GM19438 (cell line): ENCODE measurements around the gene KCNJ13.
"Not testable (repeated sequence)": the region's sequence is repeated elsewhere in the genome, so short reads cannot be mapped to it uniquely, and the experiment has no call there.

Experiments used
- ATAC-seq: cut with Tn5 transposase; IDR thresholded peaks from one replicate; pipeline ENCODE4 v1.9.1; 2021; ENCODE audit warnings: low read depth; ENCODE audit not compliant: unreplicated experiment

KCNJ13 gene

DNA sequence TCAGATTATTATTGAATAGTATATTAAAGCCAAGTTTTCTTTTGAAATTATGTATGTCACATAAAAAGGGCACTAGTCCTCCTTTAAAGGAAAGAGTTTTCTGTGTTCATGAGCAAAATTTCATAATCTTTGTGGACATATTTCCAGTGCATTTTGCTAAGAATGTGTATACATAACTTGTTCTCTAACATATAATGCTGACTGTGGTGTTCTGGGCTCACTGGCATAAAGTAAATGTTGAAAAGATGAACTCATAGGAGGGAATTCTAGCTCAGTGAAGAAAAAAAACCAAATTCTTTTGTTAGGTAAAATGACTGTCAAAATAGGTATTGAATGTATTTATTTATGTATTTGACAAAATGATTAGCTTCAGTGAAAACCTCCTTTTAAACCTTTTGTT lies 6.2 kb downstream of the KCNJ13 start:
- no peak for ATAC-seq

GRCh38 chr2:232767866-232768265 lies 8.5 kb downstream of the KCNJ13 start:
- no peak for ATAC-seq

GRCh38 chr2:232761301-232761907 lies 15.0 kb downstream of the KCNJ13 start:
- no peak for ATAC-seq

DNA sequence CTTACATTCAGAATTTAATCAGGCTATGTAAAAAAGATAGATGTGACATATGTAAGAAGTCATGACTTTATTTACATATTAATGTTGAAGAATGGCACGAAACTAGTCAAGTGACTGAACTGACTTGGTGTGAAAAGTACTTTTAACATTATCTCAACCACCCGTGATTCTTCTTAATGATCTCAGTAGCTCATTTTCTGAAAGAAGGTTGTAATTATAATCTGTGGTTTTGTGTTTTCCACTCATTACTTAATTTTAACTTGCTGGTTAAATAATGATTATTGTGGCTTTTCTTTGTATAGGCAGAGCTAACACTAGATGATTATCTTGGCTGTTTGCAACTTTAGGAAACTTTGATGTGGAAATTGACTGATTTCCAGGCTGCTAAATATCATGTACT lies 18.5 kb downstream of the KCNJ13 start:
- ATAC-seq, result no peak

DNA sequence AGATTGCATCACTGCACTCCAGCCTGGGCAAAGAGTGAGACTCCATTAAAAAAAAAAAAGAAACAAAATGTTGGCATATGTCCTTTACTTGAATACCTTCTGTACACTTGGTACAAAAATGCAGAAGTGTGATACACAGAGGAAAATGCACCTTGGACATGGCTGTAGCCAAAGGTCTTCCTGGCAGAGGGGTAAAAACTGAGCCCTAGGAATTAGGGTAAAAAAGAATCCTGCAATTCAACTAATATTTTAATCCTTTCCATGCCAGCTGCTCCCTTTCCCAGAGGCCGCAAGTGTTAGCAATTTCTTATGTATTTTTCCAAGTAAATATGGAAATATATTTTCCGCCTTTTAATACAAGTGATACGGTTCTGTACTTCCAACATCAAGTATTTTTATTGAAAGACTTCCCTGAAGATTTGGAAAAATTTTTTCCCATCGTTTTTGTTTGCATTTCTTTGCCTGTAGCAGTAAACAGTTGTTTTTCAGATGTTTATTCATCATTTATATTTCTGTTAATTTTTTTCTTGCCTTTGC lies 26.2 kb downstream of the KCNJ13 start:
- no peak for ATAC-seq

DNA sequence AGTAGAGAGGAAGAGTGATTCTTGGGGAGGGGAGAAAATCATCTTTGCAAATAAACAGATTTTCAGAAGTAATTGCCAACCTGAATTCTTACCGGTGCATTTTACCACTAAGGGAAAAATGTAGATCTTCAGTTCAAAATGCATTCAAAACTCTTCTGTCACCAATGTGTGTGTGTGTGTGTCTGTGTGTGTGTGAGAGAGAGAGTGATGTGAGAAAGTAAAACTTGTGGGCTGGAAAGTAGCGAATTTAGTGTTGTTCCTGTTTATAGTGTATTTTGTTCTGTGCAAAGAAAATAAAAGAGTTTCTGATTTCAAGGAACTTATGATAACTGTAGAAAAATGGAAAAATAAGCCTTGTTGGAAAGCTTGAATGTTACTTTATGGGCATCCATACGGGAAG lies 27.0 kb downstream of the KCNJ13 start:
- ATAC-seq, result no peak

GRCh38 chr2:232748038-232748437 lies 28.3 kb downstream of the KCNJ13 start:
- ATAC-seq, result no peak

- no peak for ATAC-seq
Measured at GRCh38 chr2:232744963-232745362, 31.4 kb downstream of the KCNJ13 start.

- no peak for ATAC-seq
Measured at GRCh38 chr2:232741972-232742371, 34.4 kb downstream of the KCNJ13 start.

- no peak for ATAC-seq
Measured at GRCh38 chr2:232741294-232741693, 35.1 kb downstream of the KCNJ13 start.

- no peak for ATAC-seq
Measured at GRCh38 chr2:232731470-232731869, 44.9 kb downstream of the KCNJ13 start.

GRCh38 chr2:232728785-232729184 lies 47.6 kb downstream of the KCNJ13 start:
- no peak for ATAC-seq

GRCh38 chr2:232723027-232723426 lies 53.3 kb downstream of the KCNJ13 start:
- no peak for ATAC-seq

DNA sequence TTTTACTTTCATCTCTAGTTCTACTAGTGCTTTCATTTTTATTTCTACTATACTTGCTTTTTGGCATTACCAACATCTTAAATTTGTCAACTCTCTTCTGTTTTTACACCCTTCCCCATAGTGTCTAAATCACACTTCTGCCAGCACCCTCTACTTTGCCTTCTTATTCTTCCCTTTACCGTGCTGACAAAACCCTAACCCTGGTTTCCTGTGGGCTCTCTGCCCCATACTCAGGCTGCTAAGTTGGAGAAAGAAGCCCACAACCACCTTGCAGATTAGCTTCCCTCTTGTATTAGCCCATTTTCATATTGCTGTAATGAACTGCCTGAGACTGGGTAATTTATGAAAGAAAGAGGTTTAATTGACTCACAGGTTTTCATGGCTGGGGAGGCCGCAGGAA lies 54.5 kb downstream of the KCNJ13 start:
- no peak for ATAC-seq

DNA sequence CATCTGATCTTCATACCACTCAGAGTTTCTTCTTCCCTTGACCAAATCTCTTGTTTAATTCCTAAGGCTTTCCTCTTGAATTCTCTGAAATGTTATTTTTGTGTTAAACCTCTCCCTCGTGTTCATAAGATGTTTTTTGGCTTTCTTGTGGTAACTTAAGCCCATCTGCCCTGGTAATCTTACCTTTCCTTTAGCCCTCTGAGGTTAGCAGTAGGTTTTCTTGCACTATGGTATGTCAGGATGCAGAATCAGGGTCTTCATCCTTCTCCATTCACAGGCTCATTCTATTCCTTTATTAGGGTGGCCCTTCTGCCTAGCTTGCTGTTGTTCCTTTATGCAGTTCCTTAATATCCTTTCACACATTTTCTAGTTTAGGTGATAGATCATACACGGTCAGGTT lies 55.1 kb downstream of the KCNJ13 start:
- ATAC-seq, result no peak

GRCh38 chr2:232720056-232720455 lies 56.3 kb downstream of the KCNJ13 start:
- ATAC-seq, result not testable (repeated sequence)
